ENCODE results near the gene PCARE.

GRCh38 chr2:29014331-29014730, 60.0 kb downstream of the PCARE start:
- TF ChIP-seq CTCF (IDR thresholded peaks at IDR 0.05) (no peak), EZH2 (IDR thresholded peaks at IDR 0.05; ENCODE audit: borderline replicate concordance, insufficient read depth, low read depth, low read length, poor library complexity, severe bottlenecking) (no peak)

Measured in B cell (primary cell).